Embryonic facial prominence (tissue), 1 donor: ENCODE measurements around the gene CCNH.

Source experiments
- DNase-seq: peaks from one replicate; pipeline ENCODE4 v3.0.0-alpha.2; 2016; ENCODE audit errors: extremely low spot score

Gene CCNH

GRCh38 chr5:87403409-87403808 is 9.3 kb downstream of the CCNH start:
- no peak for DNase-seq

DNA sequence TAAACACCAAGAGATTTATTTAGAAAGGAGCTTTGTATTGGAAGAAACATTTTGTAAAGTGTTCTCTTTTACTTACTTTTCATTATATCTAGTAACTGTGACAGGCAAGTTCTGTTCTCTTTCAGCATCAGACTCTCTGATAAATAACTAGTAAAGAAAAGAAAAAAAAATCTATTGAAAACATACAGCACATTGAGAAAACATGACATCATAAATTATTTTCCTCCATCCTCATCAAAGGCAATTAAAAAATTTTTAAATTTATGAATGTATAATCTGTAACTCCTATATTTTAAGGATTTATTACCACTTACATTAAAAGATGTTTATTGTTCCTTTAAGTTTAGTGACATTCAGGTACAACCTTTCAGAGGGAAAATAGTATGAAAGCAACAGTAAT is 11.1 kb downstream of the CCNH start:
- DNase-seq = no peak

DNA sequence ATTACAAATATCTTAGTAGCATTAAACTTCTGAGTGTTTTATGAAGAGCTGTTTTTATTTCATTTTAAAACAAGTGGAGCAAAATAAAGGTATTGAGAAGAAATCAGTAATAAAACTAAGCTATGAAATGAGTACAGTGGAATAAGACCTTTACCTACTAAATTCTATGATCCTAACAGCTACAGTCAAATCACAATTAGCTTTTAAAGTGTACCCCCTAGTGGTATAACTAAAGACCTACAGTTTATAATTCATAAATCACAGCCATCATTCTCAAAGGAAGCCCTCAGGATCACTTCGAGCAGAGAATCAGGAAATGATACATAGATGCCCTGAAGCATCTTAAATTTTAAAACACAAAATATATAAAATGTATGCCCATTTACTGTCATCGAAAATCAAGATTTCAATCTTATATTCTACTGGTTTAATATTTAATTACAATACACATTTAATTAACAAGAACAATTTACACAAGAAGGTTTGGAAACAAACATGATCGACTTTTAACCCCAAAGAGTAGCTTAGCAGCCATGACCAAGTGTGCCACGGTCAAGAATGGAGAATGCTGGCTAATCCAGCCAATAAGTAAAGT is 12.3 kb downstream of the CCNH start:
- no peak for DNase-seq

DNA sequence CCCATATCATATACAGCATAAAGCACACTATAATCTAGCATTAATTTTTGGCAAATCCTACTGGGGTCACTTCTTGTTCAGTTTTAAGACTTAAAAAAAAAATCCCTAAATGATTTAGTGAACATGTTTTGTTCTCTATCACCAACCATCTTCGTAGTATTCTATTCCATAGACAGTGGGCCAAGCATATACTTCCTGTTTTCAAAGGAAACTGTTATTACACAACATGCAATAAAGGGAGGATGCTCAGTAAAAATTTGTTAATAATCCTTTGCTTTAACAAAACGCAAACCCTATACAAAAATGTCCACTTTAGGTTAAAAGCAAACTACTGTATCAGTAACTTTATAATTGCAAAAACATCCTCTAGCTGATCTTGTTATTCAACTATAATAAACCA is 13.0 kb downstream of the CCNH start:
- DNase-seq = no peak

GRCh38 chr5:87398981-87399614 is 13.6 kb downstream of the CCNH start:
- DNase-seq = no peak

DNA sequence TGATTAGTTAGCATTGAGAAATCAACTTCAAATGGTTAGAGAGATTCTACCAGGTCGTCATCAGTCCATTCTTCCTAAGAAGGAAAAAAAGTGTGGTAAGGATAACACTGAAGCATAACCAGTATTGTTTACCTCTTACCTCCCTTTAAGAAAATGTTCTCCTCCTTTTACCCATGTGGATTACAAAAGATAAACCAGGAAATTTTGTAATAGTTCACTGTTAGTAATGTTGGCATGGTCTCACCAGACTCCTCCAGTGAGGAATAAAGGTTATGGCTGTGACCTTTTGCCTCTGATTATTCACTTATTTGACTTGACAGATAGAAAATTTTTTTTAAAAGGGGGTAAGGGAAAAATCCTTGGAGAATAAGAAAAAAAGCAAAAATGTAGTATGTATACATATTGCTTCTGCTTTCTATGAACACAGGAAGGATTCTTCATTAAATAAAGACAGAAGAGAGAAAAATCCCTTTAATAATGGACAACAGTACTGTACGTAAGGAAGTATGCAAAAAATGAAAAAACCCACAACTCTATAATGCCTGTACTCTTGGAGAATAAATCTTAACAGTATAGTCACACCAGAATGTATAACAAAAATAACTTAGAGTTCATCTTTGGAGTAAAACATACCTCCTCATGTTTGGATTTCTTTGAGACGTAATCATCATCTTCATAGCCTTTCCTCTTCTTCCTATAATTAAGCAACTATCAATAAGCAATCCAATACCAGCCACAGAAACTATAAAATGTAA is 18.1 kb downstream of the CCNH start:
- no peak for DNase-seq

DNA sequence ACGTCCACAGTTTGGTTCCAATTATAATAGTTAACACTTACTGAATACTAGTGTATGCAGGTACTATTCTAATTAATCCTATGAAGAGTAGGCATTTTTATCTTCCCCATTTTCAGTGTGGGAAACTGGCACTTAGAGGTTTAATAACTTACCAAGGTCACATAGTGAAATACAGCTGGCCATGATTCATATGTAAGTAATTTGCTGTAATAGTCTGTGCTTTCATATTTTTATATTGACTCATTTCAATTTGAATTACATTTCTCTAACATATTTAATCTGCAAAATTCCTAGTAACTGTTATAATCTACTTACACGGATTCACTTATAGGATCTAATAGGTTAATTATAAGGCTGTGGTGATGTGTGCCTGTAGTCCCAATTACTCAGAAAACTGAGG is 19.4 kb downstream of the CCNH start:
- DNase-seq = no peak

DNA sequence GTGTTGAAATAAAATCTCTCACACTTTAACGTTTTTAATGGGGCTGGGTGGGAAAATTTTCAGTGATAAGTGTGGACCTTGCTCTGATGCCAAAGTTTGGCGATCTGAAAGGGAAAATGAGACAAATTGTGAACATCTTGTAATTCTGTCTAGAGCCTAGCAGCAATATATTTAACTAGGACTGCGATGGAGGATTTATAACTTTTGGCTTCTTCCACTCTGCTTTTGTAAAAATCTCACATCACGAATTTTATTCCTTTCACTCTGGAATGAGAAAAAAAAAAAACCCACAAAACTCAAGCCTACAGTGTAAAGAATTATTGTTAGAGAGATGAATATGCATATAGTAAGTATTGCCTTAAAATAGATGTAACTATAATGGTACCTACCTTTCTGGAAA is 19.9 kb downstream of the CCNH start:
- no peak for DNase-seq

DNA sequence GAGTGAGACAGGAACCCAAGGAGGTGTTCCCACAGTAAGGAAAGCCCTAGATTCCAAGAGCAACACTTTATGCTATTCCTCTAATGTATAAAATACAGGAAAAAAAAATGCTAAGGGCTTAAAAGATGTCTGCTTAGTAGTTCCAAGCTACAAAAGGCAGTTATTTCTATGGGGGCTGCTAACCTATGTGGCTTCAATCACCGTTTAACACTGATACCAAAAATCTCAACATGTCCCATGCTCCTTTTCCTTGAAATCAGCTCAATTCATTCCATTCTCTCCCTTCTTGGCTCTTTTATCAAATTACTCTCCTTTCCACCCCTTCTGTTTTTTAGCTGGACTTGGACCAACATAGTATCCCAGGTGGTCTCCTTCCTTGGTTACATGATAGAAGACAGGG is 20.6 kb downstream of the CCNH start:
- no peak for DNase-seq

DNA sequence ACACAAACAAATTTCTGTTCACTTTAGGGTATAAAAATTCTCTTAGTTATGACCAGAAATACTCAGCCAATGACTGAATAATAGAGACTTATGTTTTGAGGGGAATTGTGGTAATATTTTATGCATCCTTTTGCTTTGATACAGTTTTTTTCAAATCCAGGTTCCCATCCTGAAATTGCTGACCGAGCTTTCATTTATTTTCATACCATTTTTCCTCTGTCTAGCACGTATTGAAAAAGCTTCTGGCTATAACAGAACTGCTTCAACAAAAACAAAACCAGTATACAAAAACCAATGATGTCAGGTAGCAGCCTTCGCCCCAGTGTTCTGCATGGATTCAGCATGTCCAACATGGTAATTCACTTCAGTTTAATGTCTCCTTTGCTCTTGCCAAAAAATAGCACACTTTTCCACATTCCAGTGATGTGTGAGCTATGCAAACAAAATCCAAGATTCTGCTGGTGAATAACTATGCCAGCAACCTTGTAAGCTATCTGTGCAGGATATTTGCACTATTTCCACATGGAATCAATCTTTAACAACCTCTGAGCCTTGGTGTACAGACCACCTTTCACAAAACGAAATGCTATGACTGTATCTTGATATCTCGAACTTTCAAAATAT is 22.0 kb downstream of the CCNH start:
- DNase-seq = no peak

DNA sequence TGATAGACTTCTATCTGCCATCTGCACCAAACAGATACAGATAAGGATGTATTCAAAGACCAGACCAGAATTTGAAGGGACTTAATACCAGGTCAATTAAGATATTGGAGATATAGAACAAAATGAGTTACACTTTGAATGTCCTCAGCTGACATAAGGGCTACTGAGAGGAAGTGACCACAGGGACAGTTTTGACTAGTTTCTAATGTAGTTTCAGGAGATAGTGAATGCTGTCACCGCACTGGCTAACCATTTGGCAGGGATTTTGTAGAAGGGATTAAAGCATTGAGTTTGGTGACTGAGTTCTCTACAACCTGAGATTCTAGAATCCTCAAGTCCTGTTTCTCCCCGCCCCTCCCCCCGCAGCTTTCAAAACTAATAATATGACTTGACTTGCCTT is 22.7 kb downstream of the CCNH start:
- DNase-seq = no peak

DNA sequence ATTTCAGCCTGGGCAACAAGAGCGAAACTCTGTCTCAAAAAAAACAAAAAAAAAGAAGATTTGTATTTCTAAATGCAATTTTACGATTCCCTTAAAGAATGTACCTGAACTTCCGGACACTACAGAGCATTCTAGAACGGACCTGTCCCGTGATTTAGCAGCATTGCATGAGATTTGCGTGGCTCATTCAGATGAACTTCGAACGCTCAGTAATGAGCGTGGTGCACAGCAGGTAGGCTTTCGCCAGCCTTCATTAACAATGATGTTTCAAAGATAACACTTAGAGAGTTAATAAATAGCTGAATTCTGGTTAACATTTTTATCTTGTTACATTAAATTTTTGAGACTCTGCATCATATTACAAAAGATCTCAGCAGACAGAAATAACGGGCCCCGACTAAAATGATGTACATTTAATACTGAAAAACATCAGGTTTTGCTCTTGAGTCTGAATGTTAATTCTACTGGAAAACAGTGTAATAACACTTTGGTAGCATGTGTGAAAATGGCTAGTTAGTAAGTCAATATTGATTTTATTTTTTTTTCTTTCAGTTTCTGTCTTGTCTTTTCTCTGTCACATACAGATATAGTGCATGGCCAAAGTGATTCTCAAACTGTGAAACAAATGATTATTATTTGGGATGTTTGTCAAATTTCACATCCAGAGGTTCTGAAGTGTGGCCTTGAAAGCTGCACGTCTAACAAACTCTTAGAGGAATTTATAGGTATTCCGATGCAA is 23.3 kb downstream of the CCNH start:
- DNase-seq = no peak

DNA sequence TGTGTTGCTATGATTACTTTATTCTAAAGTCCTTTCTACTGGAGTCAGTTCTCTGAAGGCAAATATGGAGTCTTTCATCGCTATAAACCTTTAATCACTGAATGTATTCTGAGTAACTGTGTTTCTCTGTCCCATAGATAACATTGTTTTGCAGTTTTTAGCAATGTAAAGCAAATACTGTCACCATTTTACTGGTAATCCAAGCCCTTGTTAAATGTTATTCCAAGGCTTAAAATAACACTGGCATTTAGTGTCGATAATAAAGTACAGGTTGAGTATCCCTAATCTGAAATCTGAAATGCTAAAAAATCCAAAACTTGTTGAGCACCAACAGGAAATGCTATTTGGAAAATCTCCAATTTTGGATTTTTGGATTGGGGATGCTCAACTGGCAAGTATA is 24.6 kb downstream of the CCNH start:
- DNase-seq = no peak

DNA sequence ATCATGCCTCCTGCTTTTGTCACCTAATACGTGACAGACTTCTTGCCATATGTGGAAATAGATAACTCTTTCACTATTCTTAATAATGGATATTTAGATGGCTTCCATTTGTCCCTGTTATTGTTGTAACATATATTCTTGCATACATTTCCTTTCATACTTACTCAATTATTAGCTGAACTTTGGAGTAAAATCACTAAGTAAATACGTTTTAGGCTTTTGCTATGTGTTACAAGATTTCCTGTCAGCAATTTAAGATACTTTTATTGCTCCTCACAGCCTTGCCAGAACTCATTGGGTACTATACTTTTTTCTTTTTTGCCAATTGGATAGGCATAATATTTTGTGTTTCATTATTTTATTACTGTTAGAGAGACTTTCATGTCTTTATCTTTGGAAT is 26.9 kb downstream of the CCNH start:
- no peak for DNase-seq

DNA sequence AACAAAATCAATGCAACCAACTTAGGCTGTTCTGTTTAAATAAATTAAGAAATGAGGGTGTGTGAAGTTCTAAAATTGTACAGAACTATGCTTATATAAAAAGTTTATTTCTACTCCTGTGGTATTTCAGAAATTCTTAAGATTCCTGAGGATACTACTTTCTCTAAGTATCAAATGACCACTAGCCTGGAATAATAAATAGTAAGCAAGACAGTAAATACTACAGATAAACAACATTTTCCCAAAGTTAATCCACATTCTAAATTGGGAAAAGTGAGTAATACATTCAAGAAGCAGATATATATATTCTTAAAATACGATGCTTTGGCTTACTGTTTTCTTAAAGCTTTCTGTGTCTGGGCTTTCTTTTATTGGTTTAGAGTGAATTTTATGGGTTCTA is 29.5 kb downstream of the CCNH start:
- DNase-seq = no peak

GRCh38 chr5:87382224-87382623 is 30.5 kb downstream of the CCNH start:
- no peak for DNase-seq

- DNase-seq = no peak
Measured at GRCh38 chr5:87372705-87373104, 40.0 kb downstream of the CCNH start.

- DNase-seq = no peak
Measured at GRCh38 chr5:87369431-87369830, 43.3 kb downstream of the CCNH start.

DNA sequence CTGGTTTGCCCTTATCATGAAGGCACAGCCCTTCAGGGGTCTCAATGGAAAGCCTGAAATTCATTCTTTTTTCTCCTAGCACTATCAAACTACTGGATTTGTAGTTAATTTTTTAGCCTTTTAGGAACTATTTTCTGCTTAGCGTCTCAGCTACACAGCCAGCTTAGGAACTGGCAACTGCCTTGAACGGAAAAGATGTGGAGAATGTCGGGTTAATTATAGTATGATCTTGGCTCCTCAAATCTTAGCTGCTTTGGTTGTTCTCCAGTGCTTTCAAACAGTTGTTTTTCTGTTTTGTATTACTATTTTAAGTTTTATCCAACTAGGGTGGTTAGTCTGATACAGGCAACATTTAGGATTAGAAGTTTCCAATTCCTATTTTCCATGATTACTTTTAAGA is 44.1 kb downstream of the CCNH start:
- no peak for DNase-seq

DNA sequence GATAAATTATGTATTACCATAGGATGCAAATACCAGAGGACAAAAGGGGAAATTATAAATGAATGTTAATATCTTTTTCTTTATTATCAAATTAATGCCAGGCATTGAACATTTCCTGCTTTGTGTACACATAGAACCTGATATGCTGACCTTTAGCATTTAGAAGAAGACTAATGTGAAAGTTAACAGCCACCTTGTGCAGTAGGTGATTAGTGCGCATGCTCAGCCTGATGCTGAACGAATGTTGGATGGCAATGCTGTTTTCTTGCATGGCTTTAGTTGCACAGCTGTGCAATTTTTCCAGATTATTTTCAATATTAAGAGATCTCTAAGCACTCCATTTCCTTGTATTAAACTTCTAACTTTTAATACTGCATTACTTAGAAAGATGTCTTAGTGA is 45.5 kb downstream of the CCNH start:
- no peak for DNase-seq

- DNase-seq = no peak
Measured at GRCh38 chr5:87361536-87362213, 51.1 kb downstream of the CCNH start.

- DNase-seq = no peak
Measured at GRCh38 chr5:87361031-87361445, 51.7 kb downstream of the CCNH start.
